ENCODE results near the gene OFD1. TPM values are rescaled to one million over a fixed set of nuclear protein-coding genes. Genes with fewer than 3 reads are reported as not detected.

Gene OFD1
- total RNA-seq, 4 donors from 2014 or later = 12.7 to 26.1 (median 20.6) TPM

- Histone ChIP-seq H3K4me1 (no peaks in the 10 kb centered on the region), H3K4me3 (no peak overlapping the region), H3K27me3 (no peaks in the 10 kb centered on the region), H3K9me3 (no peaks in the 10 kb centered on the region), H3K27ac (no peak overlapping the region), H3K36me3 (no peaks in the 10 kb centered on the region)
- no peak for DNase-seq
- 67 to 76% methylated on average over 2 of the region's 2 CpGs for WGBS, 2 donors
- TF ChIP-seq POLR2A (IDR thresholded peaks at IDR 0.05) = no peak
- TF ChIP-seq, protein P1, sequence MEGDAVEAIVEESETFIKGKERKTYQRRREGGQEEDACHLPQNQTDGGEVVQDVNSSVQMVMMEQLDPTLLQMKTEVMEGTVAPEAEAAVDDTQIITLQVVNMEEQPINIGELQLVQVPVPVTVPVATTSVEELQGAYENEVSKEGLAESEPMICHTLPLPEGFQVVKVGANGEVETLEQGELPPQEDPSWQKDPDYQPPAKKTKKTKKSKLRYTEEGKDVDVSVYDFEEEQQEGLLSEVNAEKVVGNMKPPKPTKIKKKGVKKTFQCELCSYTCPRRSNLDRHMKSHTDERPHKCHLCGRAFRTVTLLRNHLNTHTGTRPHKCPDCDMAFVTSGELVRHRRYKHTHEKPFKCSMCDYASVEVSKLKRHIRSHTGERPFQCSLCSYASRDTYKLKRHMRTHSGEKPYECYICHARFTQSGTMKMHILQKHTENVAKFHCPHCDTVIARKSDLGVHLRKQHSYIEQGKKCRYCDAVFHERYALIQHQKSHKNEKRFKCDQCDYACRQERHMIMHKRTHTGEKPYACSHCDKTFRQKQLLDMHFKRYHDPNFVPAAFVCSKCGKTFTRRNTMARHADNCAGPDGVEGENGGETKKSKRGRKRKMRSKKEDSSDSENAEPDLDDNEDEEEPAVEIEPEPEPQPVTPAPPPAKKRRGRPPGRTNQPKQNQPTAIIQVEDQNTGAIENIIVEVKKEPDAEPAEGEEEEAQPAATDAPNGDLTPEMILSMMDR (IDR thresholded peaks at IDR 0.05) = no peak
- intact Hi-C loops (cut with DNase I) = no loop called here
These were observed 70.7 kb downstream of the OFD1 start for GRCh38 chrX:13805241-13805640.

- Histone ChIP-seq H3K4me3 (no peak overlapping the region), H3K27ac (no peak overlapping the region), H3K9me3 (no peaks in the 10 kb centered on the region), H3K27me3 (no peaks in the 10 kb centered on the region), H3K4me1 (no peaks in the 10 kb centered on the region), H3K36me3 (no peaks in the 10 kb centered on the region)
- intact Hi-C loops (cut with DNase I) = no loop called here
- WGBS, 2 donors = 62 to 71% methylated on average over 4 of the region's 4 CpGs
- DNase-seq = no peak
- TF ChIP-seq, protein P1 (IDR thresholded peaks at IDR 0.05) = no peak
- no peak for TF ChIP-seq POLR2A (IDR thresholded peaks at IDR 0.05)
These were observed 73.7 kb downstream of the OFD1 start for GRCh38 chrX:13808293-13808692.

DNA sequence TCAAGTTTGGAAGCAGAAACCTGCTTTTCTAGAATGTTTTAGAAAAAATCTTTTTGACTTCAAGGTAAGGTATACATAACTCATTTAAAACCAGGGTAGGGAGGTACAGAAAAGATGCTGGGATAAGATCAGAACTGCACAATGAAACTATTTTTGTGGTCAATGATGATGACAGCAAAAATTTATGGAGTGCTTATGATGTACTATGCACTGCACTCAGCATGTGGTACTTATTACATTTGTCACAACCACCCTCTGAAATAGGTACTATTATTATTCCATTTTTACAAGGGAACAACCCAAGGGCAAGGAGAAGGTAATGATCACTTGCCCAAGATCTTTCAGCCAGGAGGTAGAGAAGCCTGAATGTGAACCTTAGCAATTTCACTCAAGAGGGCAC lies 74.3 kb downstream of the OFD1 start:
- Histone ChIP-seq H3K36me3 (no peaks in the 10 kb centered on the region), H3K4me1 (no peaks in the 10 kb centered on the region), H3K27ac (no peak overlapping the region), H3K4me3 (no peak overlapping the region), H3K27me3 (no peaks in the 10 kb centered on the region), H3K9me3 (no peaks in the 10 kb centered on the region)
- intact Hi-C loops (cut with DNase I) = no loop called here
- no peak for TF ChIP-seq POLR2A (IDR thresholded peaks at IDR 0.05)
- TF ChIP-seq, protein P1 (IDR thresholded peaks at IDR 0.05) = no peak
- no peak for DNase-seq

GRCh38 chrX:13815664-13816063 lies 81.1 kb downstream of the OFD1 start:
- H3K4me1 ChIP-seq = no peaks in the 10 kb centered on the region
- no peaks in the 10 kb centered on the region for H3K9me3 ChIP-seq
- intact Hi-C loops (cut with DNase I) = no loop called here
- H3K36me3 ChIP-seq = no peaks in the 10 kb centered on the region
- no peak for DNase-seq
- 63 to 95% methylated on average over 7 of the region's 7 CpGs for WGBS, 2 donors
- no peak overlapping the region for H3K4me3 ChIP-seq
- H3K27ac ChIP-seq = no peak overlapping the region
- TF ChIP-seq, protein P1 (IDR thresholded peaks at IDR 0.05) = no peak
- TF ChIP-seq POLR2A (IDR thresholded peaks at IDR 0.05) = no peak
- peaks cover 0 to 3% (median 1%) of the 10 kb centered on the region in 4 donors for H3K27me3 ChIP-seq

DNA sequence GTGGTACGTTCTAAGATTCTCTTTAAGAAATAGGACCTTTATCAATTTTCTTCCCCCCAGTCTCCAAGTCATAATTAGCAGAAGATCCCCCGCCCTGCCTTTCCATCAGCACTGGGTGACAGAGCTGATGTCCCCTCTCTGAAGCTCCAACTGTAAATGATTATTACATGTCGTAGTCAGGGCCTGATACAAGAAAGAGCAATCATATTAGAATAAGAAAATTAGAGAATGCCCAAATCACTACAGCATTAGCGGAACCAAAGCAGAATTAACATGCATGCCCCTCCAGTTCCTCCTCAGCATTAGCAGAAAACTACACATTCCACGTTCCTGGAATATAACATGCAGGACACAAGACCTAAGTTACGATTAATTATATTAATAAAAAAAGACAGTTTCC lies 81.6 kb downstream of the OFD1 start:
- Histone ChIP-seq H3K27ac (no peak overlapping the region), H3K4me3 (no peak overlapping the region), H3K9me3 (no peaks in the 10 kb centered on the region), H3K36me3 (no peaks in the 10 kb centered on the region), H3K4me1 (no peaks in the 10 kb centered on the region), H3K27me3 (peaks cover 0 to 3% (median 1%) of the 10 kb centered on the region in 4 donors)
- intact Hi-C loops (cut with DNase I) = no loop called here
- no peak for TF ChIP-seq POLR2A (IDR thresholded peaks at IDR 0.05)
- TF ChIP-seq, protein P1 (IDR thresholded peaks at IDR 0.05) = no peak
- DNase-seq = no peak
- 79 to 89% methylated on average over 5 to 6 of the region's 6 CpGs for WGBS, 2 donors

Measured in esophagus squamous epithelium (tissue), 5 donors.